PC-3 (cell line): ENCODE data around the gene STXBP3. TPM values are rescaled to one million over a fixed set of nuclear protein-coding genes. Genes with fewer than 3 reads are reported as not detected.

Experiments
- ATAC-seq: fragments of 200-7000 bp; cut with Tn5 transposase; 2 replicates; pipeline ENCODE4 v1.9.1; 2020; ENCODE audit warnings: mild to moderate bottlenecking, moderate library complexity
- BruUV-seq: library from RNA; stranded (reverse); fragments of 400-500 nt; replicated peaks from 2 replicates; lab custom pipeline; 2021; lab: Mats Ljungman, UMichigan
- CTCF ChIA-PET: fragments of 300-600 bp; sonication (Branson Sonifier 250); formaldehyde crosslinking; loops from one replicate; lab custom pipeline; 2022; ENCODE audit warnings: antibody characterized with exemption; lab: Charles Lee
- POLR2A ChIA-PET: fragments of 300-600 bp; sonication (Branson Sonifier 250); formaldehyde crosslinking; loops from one replicate; lab custom pipeline; 2022; ENCODE audit warnings: antibody characterized with exemption; ENCODE audit not compliant: unreplicated experiment; lab: Charles Lee
- DNase-seq: peaks from one replicate; pipeline ENCODE4 v3.0.0-alpha.2; 2015
- H2AFZ ChIP-seq: fragments of 300-600 bp; sonication (generic); 2 replicates; pipeline ENCODE4 v1.6.0; 2016; ENCODE audit warnings: antibody characterized with exemption, low read length
- H3F3A ChIP-seq: fragments of 300-600 bp; sonication (generic); one replicate; pipeline ENCODE4 v1.6.0; 2017; ENCODE audit warnings: antibody characterized with exemption, low read length, control low read depth, mild to moderate bottlenecking; ENCODE audit not compliant: unreplicated experiment
- H3K27ac ChIP-seq: fragments of 300-600 bp; sonication (generic); 2 replicates; pipeline ENCODE4 v1.5.1; 2016; ENCODE audit warnings: mild to moderate bottlenecking, low read length
- H3K27me3 ChIP-seq: fragments of 300-600 bp; sonication (generic); 2 replicates; pipeline ENCODE4 v1.6.1; 2016; ENCODE audit warnings: low read length, mixed read lengths
- H3K36me3 ChIP-seq: fragments of 300-600 bp; sonication (generic); 2 replicates; pipeline ENCODE4 v1.6.1; 2016; ENCODE audit warnings: low read depth, mixed run types, low read length, mixed read lengths
- H3K4me1 ChIP-seq: fragments of 300-600 bp; sonication (generic); 2 replicates; pipeline ENCODE4 v1.5.1; 2016; ENCODE audit warnings: low read length; ENCODE audit not compliant: insufficient read depth
- H3K4me2 ChIP-seq: fragments of 300-600 bp; sonication (generic); 2 replicates; pipeline ENCODE4 v1.6.0; 2016; ENCODE audit warnings: low read length
- H3K4me3 ChIP-seq: fragments of 300-600 bp; sonication (generic); 2 replicates; pipeline ENCODE4 v1.5.1; 2016; ENCODE audit warnings: mild to moderate bottlenecking, low read length, mixed read lengths
- H3K79me2 ChIP-seq: fragments of 300-600 bp; sonication (generic); 2 replicates; pipeline ENCODE4 v1.6.1; 2017; ENCODE audit warnings: low read length, mixed read lengths
- H3K9ac ChIP-seq: fragments of 300-600 bp; sonication (generic); 2 replicates; pipeline ENCODE4 v1.6.0; 2016; ENCODE audit warnings: mild to moderate bottlenecking, low read length
- H3K9me2 ChIP-seq: fragments of 300-600 bp; sonication (generic); replicated peaks from 2 replicates; pipeline ENCODE4 v1.6.1; 2016; ENCODE audit warnings: mixed run types, low read length, mixed read lengths
- H3K9me3 ChIP-seq: fragments of 300-600 bp; sonication (generic); 2 replicates; pipeline ENCODE4 v1.6.1; 2016; ENCODE audit warnings: low read length, mixed read lengths
- H4K20me1 ChIP-seq: fragments of 300-600 bp; sonication (generic); 2 replicates; pipeline ENCODE4 v1.6.1; 2016; ENCODE audit warnings: low read length, mixed read lengths
- CTCF ChIP-seq: fragments of 300-600 bp; sonication (generic); conservative IDR thresholded peaks from 2 replicates; pipeline ENCODE4 v1.5.1; 2017; ENCODE audit warnings: antibody characterized with exemption, low read depth, mild to moderate bottlenecking, low read length
- EZH2 ChIP-seq: fragments of 300-600 bp; sonication (generic); IDR thresholded peaks from one replicate; pipeline ENCODE4 v1.6.1; 2017; ENCODE audit warnings: antibody characterized with exemption, mild to moderate bottlenecking, low read length; ENCODE audit not compliant: unreplicated experiment
- EZH2phosphoT487 ChIP-seq: fragments of 300-600 bp; sonication (generic); IDR thresholded peaks from 2 replicates; pipeline ENCODE4 v1.6.1; 2018; ENCODE audit warnings: mild to moderate bottlenecking, antibody characterized with exemption, low read length, borderline replicate concordance
- intact Hi-C: fragments of 100-400 bp; cut with micrococcal nuclease; formaldehyde crosslinking; loops from 2 replicates; pipeline ENCODE4 v1.9.0; 2023
- total RNA-seq: library from RNA; depleted of rRNA; stranded (reverse); fragments of >200 nt; gene quantifications from 2 replicates; pipeline ENCODE4 v1.2.3, GENCODE V29; 2014

Gene STXBP3
- total RNA-seq, 1 experiment from 2014 or later: 17.2 TPM

GRCh38 chr1:108758796-108759195 lies 12.3 kb downstream of the STXBP3 start:
- no peaks in the 10 kb centered on the region for H3K9me2 ChIP-seq
- no peak overlapping the region for H3K27ac ChIP-seq
- no peaks in the 10 kb centered on the region for H3K9me3 ChIP-seq
- POLR2A ChIA-PET: no interaction called here
- TF ChIP-seq EZH2phosphoT487 (no peak), CTCF (no peak), EZH2 (no peak)
- H3K4me3 ChIP-seq: no peak overlapping the region
- intact Hi-C loops: no loop called here
- BruUV-seq: no TSS peak
- CTCF ChIA-PET: no interaction called here
- no peaks in the 10 kb centered on the region for H3K79me2 ChIP-seq
- no peaks in the 10 kb centered on the region for H3K27me3 ChIP-seq
- no peaks in the 10 kb centered on the region for H3K4me1 ChIP-seq
- ATAC-seq (no peak), DNase-seq (no peak)
- no peaks in the 10 kb centered on the region for H4K20me1 ChIP-seq
- H3F3A ChIP-seq: no peaks in the 10 kb centered on the region
- H3K9ac ChIP-seq: no peak overlapping the region
- peaks cover 28% of the 10 kb centered on the region for H3K36me3 ChIP-seq
- no peak overlapping the region for H3K4me2 ChIP-seq
- no peak overlapping the region for H2AFZ ChIP-seq

- no peaks in the 10 kb centered on the region for H3F3A ChIP-seq
- no peak overlapping the region for H3K4me3 ChIP-seq
- BruUV-seq: no TSS peak
- no peaks in the 10 kb centered on the region for H3K9me3 ChIP-seq
- H4K20me1 ChIP-seq: no peaks in the 10 kb centered on the region
- H3K9ac ChIP-seq: no peak overlapping the region
- DNase-seq: no peak
- no peaks in the 10 kb centered on the region for H3K79me2 ChIP-seq
- no peak overlapping the region for H3K27ac ChIP-seq
- no peaks in the 10 kb centered on the region for H3K4me1 ChIP-seq
- ATAC-seq: no peak
- no peak for TF ChIP-seq EZH2
- TF ChIP-seq CTCF: no peak
- TF ChIP-seq EZH2phosphoT487: no peak
- no peaks in the 10 kb centered on the region for H3K27me3 ChIP-seq
- no peaks in the 10 kb centered on the region for H3K9me2 ChIP-seq
- no peak overlapping the region for H3K4me2 ChIP-seq
- intact Hi-C loops: no loop called here
- peaks cover 16% of the 10 kb centered on the region; the same call in 1 of the 2 replicates for H3K36me3 ChIP-seq
- H2AFZ ChIP-seq: no peak overlapping the region
- CTCF ChIA-PET: no interaction called here
- POLR2A ChIA-PET: no interaction called here
These were observed 20.6 kb downstream of the STXBP3 start for GRCh38 chr1:108767115-108767514.

- H3K9me3 ChIP-seq: no peaks in the 10 kb centered on the region
- TF ChIP-seq CTCF: no peak
- TF ChIP-seq EZH2: no peak
- TF ChIP-seq EZH2phosphoT487: no peak
- 0 out of 2 replicates have a peak, but pooled peaks cover 2% of the 10 kb centered on the region for H4K20me1 ChIP-seq
- no peaks in the 10 kb centered on the region for H3F3A ChIP-seq
- no peaks in the 10 kb centered on the region for H3K9me2 ChIP-seq
- H3K27ac ChIP-seq: no peak overlapping the region
- DNase-seq (no peak), ATAC-seq (no peak)
- POLR2A ChIA-PET: no interaction called here
- CTCF ChIA-PET: no interaction called here
- H3K4me3 ChIP-seq: no peak overlapping the region
- no peak overlapping the region for H3K4me2 ChIP-seq
- H2AFZ ChIP-seq: no peak overlapping the region
- no peaks in the 10 kb centered on the region for H3K79me2 ChIP-seq
- H3K36me3 ChIP-seq: peaks cover 14% of the 10 kb centered on the region; the same call in 1 of the 2 replicates
- H3K9ac ChIP-seq: no peak overlapping the region
- no peaks in the 10 kb centered on the region for H3K4me1 ChIP-seq
- intact Hi-C loops: no loop called here
- no TSS peak for BruUV-seq
- no peaks in the 10 kb centered on the region for H3K27me3 ChIP-seq
These were observed 21.2 kb downstream of the STXBP3 start for GRCh38 chr1:108767708-108768107.
